NOMO-1 treated with dmso at 0.1 percent for 144 hours (cell line): Measurements from ENCODE around the gene OR52W1.

ENCODE experiments used
- DNase-seq: peaks from one replicate; lab custom pipeline; 2025; ENCODE audit not compliant: unreplicated experiment; lab: John Stamatoyannopoulos, UW

Gene OR52W1, protein sequence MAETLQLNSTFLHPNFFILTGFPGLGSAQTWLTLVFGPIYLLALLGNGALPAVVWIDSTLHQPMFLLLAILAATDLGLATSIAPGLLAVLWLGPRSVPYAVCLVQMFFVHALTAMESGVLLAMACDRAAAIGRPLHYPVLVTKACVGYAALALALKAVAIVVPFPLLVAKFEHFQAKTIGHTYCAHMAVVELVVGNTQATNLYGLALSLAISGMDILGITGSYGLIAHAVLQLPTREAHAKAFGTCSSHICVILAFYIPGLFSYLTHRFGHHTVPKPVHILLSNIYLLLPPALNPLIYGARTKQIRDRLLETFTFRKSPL

DNA sequence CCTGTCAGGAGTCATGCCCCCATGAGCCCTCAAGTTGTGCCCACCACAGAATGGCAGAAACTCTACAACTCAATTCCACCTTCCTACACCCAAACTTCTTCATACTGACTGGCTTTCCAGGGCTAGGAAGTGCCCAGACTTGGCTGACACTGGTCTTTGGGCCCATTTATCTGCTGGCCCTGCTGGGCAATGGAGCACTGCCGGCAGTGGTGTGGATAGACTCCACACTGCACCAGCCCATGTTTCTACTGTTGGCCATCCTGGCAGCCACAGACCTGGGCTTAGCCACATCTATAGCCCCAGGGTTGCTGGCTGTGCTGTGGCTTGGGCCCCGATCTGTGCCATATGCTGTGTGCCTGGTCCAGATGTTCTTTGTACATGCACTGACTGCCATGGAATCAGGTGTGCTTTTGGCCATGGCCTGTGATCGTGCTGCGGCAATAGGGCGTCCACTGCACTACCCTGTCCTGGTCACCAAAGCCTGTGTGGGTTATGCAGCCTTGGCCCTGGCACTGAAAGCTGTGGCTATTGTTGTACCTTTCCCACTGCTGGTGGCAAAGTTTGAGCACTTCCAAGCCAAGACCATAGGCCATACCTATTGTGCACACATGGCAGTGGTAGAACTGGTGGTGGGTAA lies at the start of gene OR52W1:
TSS of gene OR52W1 (plus strand) at position 51 of the 637 bp plus-strand sequence. CDS start at position 51, 0 bp downstream.
- no peak for DNase-seq

DNA sequence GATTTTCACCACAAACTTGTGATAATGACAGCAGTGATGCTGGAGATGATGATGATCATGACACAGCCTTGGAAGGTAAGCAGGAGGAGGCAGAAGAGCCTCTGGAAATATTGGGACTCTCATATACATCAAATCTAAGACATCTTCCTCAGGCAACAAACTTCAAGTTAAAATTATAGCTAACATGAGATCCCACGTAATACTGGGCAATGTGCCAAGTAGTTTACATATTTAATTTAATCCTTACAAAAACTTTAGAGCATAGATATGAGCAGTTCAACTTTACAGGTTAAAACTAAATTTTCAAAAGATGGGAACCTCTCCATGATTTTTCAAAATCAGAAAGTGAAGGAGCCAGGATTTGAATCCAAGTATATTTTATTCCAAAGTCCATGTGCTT lies 47.9 kb upstream of the OR52W1 start:
- no peak for DNase-seq

DNA sequence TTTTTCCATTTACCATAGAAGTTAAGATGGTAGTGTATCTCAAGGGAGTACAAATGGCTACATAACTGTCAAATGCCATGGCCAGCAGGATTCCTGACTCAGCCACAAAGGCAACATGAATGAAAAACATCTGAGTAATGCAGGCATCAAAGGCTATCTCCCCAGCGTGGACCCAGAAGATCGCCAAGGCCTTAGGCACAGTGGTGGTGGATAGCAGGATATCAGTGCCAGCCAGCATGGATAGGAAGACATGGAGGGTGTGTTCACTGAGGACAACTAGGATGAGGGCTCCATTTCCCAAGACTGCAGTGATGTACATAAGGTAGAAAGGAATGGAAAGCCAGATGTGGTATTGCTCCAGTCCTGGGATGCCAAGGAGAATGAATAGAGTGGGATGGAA lies 46.9 kb upstream of the OR52W1 start:
- no peak for DNase-seq

DNA sequence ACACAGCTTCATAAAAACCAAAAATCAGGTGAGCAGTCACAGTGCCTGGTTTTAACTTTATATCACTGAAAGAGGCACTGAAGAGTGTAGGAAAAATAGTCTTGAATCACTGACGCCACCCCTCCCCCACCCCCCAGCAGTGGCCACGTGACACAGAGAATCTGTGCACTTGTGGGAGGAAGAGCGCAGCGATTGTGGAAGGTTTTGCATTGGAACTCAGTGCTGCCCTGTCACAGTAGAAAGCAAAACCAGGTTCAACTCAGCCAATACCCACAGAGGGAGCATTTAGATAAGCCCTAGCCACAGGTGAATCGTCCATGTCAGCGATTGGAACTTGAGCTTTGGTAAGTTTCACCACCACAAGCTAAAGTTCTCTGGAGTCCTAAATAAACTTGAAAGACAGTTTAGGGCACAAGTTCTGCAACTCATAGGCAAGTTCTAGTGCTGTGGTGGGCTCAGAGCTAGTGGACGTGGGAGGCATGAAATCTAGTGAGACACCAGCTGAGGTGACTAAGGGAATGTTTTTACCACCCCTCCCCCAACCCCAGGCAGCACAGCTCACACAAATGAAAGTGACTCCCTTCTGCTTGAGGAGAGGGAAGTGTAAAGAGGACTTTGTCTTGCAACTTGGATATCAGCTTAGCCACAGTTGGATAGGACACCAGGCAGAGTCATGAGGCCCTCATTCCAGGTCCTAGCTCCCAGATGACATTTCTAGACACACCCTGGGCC lies 42.2 kb upstream of the OR52W1 start:
- peak; percentile 30 for DNase-seq

DNA sequence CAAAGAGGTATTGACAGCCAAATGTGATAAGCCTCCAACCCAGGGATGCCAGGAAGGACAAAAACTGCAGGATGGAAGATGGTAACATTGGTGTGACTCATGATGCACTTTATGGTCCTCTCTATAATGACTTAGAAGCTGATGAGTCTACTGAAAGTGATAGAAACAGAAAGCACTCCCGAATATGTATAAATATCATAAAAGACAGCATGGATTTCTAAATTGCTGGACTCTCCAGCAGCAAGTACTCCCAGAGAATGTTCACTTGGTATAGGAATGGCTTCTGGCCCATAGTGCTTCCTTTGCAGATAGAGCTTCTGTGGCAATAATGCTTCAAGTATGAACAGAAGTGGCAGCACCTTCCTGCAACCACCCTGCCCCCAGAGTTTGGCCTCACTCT lies 28.8 kb upstream of the OR52W1 start, which contains the start of gene OR52B2:
TSS of gene OR52B2 (minus strand) at position 101 of the 400 bp plus-strand sequence. CDS start at position 101, 0 bp downstream.
- no peak for DNase-seq

DNA sequence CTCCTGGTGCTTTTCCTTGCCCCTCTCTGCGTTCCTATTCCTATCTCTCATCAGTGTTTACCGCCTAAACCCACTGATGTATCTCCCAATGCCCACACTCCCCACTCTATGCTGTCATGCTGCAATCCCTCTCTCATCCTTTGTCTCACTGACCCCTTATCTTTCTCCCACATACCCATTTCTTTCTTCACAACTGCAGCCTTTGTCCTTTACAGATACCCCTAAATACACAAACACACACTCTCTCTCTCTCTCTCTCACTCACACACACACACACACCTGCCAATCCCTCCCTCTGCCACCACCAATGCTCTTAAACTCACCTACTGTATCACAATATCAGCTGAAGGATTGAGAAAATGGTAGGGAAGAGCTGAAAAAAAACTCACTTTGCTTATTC lies 23.6 kb upstream of the OR52W1 start:
- no peak for DNase-seq

DNA sequence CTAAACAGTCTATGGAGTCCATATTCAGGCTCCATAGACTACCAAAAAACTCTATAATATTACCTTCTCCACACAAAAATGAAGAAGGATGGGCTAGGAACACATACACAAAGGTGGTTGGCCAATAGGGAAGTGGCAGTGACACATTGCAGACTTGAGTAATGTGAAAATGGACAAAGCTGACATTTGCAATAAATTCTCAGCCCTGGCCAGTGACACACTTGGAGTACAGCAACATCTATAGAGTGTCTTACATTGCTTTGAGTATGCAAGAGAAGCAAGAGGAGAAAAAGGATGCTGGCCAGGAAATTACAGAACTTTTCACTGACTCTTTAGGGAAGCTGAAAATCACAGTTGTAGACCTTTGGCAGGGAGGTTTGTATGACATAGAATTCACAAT lies 7.3 kb upstream of the OR52W1 start:
- peak; percentile 56 for DNase-seq

DNA sequence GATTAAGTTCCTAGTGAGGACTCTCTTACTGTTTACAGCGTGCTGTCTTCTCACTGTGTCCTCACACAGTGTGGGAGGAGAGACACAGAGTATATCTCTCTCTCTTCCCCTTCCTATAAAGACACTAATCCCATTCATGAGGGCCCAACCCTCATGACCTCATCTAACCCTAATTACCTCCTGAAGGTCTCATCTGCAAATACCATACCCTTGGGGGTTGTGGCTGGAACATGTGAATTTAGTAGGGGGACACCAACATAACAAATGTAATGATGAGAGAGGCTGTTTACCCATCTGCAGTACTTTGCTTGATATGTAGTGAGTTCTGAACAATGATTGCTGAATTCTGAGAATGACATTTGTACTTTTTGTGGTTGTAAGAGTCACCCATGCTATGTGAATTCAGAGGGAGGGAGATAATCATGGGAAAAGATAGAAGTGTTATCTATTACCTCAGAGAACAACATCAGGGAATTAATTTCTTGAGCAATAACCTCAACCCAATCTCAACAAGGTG lies 4.9 kb upstream of the OR52W1 start:
- DNase-seq, result no peak

DNA sequence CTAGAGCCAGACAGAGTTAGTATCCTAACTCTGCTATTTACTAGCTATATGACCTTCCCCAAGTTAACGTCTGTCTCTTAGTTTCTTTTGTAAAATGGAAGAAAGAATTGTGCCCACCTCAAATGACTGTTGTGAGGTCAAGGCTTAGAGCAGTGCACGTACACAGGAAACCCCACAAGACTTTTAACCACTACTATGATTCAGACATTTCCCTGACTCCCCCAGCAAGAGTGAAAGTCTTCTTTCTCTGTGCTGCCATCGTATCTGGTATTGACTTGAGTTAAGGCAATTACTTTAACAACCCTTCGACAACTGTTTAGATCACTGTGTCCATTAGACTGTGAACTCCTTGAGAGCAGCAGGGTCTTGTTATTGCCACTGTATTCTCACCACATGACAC lies 2.6 kb upstream of the OR52W1 start:
- no peak for DNase-seq

DNA sequence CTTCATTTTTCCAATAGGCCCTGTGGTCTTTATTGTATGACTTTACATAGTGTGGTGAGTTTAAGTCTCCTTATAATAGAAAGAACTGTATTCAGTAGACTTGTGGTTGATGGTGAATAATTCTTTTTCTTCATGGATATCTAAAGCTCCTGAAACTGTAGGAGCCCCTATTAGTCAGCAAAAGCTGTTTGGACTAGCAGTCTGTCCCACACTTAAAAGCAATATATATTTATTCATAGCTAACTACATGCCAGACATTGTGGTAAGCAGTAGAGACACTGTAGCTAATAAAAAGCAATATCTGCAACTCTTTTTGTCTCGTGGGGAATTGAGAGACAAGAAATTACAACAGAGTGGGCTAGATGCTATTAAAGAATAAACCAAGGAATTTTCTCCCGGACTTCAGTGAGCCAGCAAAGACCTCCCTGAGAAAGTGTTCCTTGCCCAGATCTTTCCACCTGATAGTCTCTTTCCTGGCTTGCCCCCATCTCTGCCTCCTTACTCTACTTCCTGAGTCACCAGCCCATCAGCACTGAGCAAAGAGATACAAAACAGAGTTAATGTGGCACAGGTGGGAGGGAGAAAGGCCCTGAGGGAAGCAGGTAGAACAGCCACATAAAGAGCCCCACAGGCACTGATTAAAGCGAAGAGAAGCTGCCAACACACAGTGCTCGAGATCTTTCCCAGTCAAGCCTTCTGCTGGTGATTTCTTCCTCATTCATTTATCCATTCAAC lies 1.4 kb upstream of the OR52W1 start:
- no peak for DNase-seq

DNA sequence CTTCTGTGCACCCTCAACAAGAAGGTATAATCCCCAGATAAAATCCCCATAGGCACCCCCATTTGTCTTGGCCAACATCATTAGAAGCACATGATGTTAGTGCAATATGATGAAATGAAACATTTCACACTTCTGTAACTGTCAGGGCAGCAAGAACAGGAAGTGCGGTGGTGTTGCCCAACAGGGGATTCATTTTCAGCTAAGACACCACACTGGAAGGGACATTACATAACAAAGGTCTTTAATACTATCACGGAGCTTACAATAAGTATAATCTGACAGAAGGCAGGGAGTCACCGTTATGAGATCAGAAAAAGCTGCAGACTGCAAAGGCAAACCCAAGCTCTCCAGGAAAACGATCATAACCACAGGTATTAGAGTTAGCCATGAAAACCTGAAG lies 2.0 kb downstream of the OR52W1 start:
- peak; percentile 84 for DNase-seq

DNA sequence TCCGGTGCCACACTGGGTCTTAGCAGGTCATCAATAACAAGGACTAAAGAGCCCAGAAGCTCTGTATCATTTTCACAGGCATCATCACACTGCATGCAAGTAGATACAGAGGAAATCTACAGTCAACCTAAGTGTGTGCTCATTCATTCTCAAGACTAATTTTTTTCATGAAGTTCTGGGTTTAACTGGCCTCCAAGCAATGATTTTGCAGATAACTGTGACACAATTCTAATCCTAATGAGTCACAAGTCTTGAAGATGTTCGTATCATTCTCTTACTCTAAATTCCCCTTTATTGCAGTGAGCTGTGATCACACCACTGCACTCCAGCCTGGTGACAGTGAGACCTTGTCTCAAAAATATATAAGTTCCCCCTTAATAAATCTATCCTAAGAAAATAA lies 2.5 kb downstream of the OR52W1 start:
- DNase-seq, result peak; percentile 56

DNA sequence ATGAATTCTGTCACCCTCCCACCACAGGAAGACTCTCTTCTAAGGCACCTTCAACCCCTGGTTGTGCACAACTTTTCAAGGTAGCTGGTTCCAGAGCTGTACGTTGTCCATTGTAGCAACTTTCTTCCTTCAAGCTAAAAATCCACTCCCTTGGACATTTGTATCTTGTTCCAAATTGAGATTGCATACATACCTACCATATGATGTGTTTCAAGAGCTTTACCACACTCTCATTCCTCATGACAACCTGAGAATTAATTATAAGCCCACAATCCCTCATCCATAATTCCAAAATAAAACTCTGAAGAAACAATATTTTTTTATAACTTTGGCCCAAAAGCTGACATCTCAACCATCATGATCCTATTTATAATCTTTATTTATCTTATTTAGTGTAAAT lies 3.0 kb downstream of the OR52W1 start:
- DNase-seq, result no peak

DNA sequence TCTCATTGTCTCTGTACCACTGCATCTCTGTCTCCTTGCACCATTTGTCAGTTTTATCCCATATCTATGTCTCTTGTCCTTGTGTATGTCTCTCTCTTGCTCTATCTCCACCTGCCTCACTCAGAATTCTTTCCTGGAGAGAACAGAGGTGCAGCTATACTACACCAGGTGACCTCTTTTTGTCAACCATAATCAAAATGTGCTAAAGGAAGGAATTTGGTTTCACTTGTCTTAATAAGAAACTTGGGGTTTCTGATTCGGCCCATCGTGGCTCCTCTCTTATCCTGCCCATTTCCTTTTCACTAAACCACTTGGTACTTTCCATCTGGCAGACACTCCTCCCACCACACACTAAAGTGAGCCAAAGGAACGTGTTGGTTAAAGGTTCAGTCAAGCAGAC lies 4.3 kb downstream of the OR52W1 start:
- no peak for DNase-seq

DNA sequence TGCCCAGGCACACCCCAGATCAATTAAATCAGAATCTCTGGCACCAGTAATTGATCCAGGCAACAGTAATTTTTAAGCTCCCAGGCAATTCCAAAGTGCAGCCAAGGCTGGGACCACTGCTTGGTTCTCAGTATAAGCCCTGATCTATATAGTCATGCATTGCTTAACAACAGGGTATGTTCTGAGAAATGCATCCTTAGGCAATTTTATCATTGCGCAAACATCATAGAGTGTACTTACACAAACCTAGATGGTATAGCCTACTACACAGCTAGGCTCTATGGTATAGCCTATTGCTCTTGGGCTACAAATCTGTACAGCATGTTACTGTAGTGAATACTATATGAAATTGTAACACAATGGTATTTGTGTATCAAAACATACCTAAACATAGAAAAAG lies 5.7 kb downstream of the OR52W1 start:
- peak; percentile 55 for DNase-seq

DNA sequence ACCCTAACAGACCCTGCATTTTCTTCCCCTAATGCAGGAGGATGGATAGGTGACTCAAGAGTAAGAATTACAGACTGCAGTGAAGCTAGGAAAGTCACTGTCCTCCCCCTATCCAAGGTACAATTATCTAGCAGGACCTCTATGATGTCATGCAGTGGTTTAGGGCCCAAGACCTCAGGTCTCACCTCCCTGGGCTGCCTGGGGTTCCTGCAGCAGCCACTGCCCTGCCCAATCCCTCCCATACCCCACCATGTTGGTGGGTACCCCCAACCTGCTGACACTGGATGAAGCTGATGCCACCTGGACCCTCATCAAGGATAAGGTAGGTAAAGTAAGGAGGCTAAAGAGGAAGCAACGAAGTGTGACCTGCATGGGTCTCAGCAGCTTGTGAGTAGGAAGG lies 6.3 kb downstream of the OR52W1 start, which contains the start of gene C11orf42:
TSS of gene C11orf42 (plus strand) at position 192 of the 400 bp plus-strand sequence. CDS start at position 251, 59 bp downstream.
- no peak for DNase-seq

DNA sequence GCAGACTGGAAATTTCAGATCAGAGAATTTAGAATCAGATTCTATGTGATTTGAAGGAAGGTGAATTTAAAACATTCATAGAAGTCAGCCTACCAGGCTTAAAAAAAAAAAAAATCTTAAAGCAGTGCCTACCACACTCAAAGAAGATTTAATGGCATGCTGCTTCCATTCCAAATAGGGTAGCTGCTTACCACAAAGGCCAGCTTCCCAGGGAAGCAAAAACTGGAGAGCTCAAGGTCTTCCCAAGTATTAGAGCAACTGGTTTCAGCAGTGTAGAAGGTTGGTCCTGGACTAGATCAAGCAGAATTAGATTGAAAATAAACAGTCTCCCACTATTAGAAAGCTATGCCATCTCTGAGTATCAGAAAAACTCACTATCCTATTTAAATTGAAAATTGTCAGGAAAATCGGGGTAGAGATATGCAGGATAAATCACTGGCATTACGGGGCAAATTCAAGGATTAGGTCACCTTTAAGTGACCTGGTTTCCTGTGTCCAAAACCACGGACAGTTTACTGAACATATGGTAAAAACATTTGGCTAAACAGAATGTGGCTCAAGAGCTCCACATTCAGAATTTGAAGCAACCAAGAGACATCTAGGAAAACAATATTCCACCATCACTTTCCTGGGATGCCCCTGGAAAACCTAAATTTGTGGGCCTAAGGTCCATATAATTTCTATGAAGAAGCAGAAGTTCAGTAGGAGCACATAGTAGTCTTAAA lies 7.6 kb downstream of the OR52W1 start:
- no peak for DNase-seq

DNA sequence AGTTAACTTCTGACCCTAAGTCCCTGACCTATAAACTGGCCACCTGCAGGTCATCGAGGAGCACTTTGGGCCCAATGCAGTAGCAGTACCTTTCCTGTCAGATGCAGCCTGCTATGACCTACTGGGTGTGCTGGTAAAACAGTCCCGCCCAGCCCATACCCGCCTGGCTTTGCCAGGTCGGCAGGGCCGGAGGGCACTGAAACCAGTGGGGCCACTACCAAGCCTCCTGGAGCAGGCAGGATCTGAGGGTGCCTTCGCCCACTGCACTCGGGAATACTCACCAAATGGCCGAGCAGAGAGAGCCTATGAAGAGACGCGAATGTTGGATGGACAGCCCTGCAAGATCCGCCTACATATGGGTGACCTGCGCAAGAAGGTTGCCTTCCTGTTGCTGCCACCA lies 10.8 kb downstream of the OR52W1 start:
- no peak for DNase-seq

DNA sequence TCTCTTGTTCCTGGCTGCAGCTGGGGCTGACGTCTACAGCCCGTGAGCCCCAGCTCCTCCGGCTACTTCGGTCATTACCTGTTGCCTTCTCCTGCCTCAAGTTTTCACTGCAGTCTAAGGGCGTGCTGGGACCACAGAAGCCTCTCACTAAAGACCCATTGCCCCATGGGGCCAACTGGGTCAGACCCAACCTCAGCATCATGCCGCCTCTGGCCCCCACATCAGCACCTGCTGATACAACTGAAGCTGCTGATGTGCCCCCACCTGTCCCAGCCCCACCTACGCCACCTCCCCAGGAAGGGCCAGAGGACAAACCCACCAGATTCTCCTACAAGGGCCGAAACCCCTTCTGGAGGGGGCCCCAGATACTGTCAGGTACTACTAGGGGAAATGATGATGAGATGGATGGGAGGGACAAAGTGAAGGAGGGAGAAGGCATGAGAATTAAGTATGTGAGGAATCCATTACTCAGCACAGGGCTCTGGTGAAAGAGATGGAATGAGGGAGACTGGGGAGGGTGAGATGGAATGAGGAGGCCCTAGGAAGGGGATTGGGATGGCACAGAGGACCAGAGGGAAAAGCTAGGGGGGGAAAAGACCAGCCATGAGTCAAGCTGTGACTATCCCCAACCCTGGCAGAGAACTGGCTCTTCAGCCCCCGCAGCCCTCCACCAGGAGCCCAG lies 11.4 kb downstream of the OR52W1 start:
- DNase-seq, result no peak

DNA sequence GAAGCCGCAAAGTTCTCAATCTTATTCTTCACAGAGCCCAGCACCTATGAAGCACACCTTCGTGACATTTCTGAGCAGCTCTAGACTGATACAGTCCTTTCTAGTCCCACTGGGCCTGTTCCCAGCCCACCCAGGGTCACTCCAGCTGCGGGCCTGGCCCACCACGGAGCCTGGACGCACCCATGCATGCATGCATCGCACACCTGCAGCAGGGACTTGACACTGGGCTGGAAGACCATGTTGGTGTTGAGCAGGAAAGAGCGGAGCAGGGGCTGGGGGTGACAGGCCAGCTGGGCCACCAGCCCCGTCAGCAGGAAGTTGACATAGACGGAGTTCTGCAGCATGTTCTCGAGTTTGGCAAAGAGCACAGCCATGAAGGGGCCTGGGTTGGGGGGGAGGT lies 15.5 kb downstream of the OR52W1 start:
- no peak for DNase-seq
